HG03558 (cell line): ENCODE data around the gene ADO.
"Not testable (repeated sequence)": the region's sequence is repeated elsewhere in the genome, so short reads cannot be mapped to it uniquely, and the experiment has no call there.

ENCODE experiments used
- ATAC-seq: cut with Tn5 transposase; IDR thresholded peaks from one replicate; pipeline ENCODE4 v1.9.1; 2021; ENCODE audit warnings: moderate number of reproducible peaks; ENCODE audit not compliant: unreplicated experiment; ENCODE audit errors: extremely low read depth

The ADO gene

GRCh38 chr10:62804356-62805230, at the start of gene ADO:
ADO (plus strand) TSS chr10:62804720; CDS start chr10:62805060, 340 bp downstream.
- ATAC-seq: peak; percentile 74

GRCh38 chr10:62754963-62755362, 49.6 kb upstream of the ADO start:
- ATAC-seq: no peak

DNA sequence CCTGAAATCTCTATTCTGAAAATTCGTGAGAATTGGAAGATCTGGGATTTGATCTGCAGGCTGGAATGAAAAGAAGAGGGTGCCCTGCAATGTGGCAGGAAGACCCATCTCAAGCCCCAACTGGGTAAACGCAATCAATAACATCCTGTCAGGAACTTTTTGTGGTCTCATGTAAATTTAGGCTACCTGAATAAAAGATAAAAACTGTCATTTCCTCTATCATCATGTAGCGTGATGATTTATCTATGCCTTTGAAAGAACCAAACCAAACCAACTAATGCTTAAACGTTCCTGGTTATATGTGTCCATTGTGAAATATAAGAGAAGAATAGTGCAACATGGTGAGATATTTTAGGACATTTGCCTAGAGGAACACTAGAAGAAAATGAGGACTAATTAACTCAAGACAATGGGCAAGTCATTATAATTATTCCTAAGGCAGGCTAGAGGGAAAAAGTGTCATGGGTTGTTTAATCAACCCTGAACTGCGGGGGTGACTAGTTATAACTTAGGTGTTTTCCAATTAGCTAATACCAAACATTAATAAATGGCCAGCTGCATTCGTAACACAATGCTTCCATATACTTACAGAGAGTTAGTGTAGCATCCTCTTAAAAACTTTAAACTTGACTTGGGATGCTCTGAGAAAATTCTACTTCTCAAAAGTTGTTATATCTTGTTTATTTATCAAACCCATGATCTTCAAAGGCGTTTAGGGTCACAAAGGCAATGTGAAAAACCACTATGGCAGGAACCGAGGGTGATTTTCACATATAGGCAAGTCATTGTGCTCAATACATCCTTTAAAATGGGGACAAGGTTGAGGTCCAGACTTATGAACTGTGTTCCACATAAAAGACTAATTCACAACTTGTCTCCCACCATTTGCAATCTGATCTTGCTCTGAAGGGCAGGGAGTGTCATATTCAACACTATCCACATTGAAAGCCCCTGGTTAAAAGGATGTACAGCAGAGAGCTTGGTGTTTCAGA, 48.6 kb upstream of the ADO start:
- ATAC-seq: no peak

DNA sequence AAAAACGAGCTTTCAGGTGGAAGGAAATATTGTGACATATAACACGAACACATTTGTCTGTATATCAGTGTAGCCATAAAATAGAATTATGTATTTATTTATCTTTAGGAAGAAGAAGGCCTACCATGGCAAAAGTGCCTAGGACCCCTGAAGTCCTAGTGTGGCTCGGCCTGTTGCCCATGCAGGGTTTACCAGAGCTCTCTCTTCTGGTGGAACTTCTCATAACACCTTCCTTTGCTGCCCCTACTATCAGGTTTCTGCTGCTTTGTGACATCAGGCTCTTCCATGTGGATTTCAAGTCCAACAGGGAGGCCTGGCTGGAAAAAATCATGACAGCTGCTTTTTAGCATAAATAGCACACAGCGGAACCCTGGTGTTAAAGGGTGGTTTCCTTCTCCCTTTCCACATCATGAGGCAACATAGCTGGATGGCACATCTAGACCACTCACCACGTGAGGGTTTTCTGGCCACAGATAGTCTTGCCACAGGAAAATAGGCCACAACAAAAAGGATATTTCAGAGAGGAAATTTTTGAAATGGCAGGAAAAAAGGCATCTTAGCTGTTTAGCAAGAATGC, 44.8 kb upstream of the ADO start:
- no peak for ATAC-seq

- ATAC-seq: no peak
These were observed 44.1 kb upstream of the ADO start for GRCh38 chr10:62760401-62760800.

GRCh38 chr10:62761115-62761514, 43.4 kb upstream of the ADO start:
- no peak for ATAC-seq

DNA sequence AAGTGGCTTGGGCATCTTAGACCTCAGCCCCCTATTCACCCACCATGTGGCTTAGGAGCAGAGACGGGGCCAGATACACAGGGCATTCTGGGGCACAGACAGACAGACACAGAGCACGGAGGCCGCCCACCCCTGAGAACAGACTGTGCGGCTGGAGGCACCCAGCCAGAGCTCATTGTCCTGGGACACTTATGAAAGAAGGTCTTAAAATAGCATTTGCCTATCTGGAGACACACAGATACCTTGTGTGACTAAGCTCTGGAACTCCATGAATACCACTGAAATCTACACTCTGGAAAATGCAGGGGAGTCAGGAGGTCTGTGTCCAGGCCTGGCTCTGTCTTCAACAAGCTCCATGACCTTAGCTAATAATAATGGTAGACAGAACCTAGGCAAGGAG, 41.4 kb upstream of the ADO start:
- ATAC-seq: no peak

DNA sequence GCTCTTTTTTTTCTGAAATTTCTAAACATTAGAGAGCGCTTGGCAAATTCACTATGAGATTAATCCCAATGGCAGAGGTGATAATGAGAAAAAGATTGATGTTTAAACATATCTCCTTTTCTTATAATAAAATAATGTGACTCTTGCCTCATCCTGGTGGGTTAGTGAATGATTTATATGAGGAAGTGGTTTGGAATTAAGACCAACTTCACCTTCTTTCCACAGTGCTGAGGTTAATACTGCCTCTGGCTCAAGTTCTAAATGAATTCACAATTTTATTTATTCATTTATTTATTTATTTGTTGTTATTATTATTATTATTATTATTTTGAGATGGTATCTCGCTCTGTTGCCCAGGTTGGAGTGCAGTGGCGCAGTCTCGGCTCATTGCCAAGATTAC, 40.5 kb upstream of the ADO start:
- no peak for ATAC-seq

- ATAC-seq: no peak
These were observed 38.8 kb upstream of the ADO start for GRCh38 chr10:62765726-62766125.

DNA sequence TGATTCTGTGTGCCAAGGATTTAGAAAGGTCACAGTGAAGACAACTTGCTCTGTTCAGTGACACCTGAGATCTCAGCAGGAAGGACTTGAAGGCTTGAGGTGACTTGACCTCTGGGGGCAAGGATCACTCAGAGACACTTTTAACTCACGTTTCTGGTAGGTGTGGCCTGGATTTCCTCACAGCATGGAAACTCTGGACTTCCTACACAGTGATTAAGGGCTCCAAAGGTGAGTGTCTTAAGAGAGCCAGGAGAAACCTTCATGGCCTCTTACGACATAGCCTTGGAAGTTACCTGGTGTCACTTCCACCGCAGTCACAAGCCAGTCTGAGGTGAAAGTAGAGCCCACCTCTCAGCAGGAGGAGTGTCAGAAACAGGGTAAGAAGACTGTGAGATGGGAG, 38.1 kb upstream of the ADO start:
- ATAC-seq: no peak

- ATAC-seq: no peak
These were observed 34.8 kb upstream of the ADO start for GRCh38 chr10:62769574-62770242.

GRCh38 chr10:62772186-62772974, 32.1 kb upstream of the ADO start:
- ATAC-seq: no peak

- no peak for ATAC-seq
These were observed 26.4 kb upstream of the ADO start for GRCh38 chr10:62778125-62778524.

DNA sequence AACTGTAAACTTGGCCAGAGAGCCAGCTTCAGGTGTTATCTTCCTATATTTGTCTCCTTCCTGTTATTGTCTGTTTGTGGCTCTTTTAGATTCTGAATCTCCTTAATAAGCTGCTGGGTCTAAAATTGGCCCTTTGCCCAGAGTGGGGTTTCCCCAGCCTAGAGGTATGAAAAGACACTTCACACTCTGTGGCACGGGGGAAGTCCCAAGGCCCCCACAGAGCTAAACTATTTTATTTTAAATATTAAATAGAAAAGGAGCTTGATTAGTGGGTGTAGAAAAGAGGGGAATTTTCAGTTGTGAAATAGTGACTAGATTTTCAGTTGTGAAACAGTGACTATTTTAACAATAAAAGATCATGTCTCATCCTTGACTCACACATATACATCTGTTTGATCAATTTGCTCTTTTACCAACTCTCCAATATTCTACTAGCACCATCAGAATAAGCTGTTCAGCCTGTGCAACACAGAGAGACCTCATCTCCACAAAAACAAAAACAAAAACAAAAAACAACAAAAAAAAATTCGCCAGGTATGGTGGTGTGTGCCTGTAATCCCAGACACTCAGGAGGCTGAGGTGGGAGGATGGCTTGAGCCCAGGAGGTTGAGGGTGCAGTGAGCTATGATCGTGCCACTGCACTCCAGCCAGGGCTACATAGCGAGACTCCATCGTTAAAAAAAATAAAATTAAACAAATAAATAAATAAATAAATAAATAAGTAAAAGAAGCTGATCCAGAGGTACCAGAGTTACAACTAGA, 24.9 kb upstream of the ADO start:
- ATAC-seq: peak; percentile 86

- ATAC-seq: not testable (repeated sequence)
These were observed 20.0 kb upstream of the ADO start for GRCh38 chr10:62784537-62784936.

DNA sequence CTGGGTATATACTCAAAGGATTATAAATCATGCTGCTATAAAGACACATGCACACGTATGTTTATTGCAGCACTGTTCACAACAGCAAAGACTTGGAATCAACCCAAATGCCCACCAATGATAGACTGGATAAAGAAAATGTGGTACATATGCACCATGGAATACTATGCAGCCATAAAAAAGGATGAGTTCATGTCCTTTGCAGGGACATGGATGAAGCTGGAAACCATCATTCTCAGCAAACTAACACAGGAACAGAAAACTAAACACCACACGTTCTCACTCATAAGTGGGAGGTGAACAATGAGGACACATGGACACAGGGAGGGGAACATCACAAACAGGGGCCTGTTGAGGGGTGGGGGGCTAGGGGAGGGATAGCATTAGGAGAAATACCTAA, 16.2 kb upstream of the ADO start:
- not testable (repeated sequence) for ATAC-seq

- ATAC-seq: no peak
These were observed 15.6 kb upstream of the ADO start for GRCh38 chr10:62788861-62789467.

GRCh38 chr10:62790019-62790555, 14.4 kb upstream of the ADO start:
- no peak for ATAC-seq
